HCT116 (cell line): ENCODE measurements around the gene DEFB112. TPM values are rescaled to one million over a fixed set of nuclear protein-coding genes. Genes with fewer than 3 reads are reported as not detected.

Experiments used
- ATAC-seq: fragments of 200-7000 bp; cut with Tn5 transposase; 2 replicates; pipeline ENCODE4 v1.9.1; 2020; ENCODE audit warnings: mild to moderate bottlenecking, moderate library complexity
- Bru-seq: library from RNA; stranded (reverse); fragments of 400-500 nt; gene quantifications from one replicate; lab custom pipeline; 2021; lab: Mats Ljungman, UMichigan
- BruChase-seq, 2 experiments: library from RNA; stranded (reverse); fragments of 400-500 nt; gene quantifications; one replicate each; lab custom pipeline; 2021; lab: Mats Ljungman, UMichigan
- BruUV-seq: library from RNA; stranded (reverse); fragments of 400-500 nt; replicated peaks from 2 replicates; lab custom pipeline; 2021; lab: Mats Ljungman, UMichigan
- CTCF ChIA-PET: fragments of 300-600 bp; sonication (Branson Sonifier 250); formaldehyde crosslinking; loops from one replicate; lab custom pipeline; 2021; ENCODE audit warnings: antibody characterized with exemption; lab: Charles Lee
- POLR2A ChIA-PET: fragments of 300-600, 350-600 bp; sonication (Branson Sonifier 250); formaldehyde crosslinking; loops from one replicate; lab custom pipeline; 2021; ENCODE audit warnings: antibody characterized with exemption; lab: Charles Lee
- RAD21 ChIA-PET, 2 experiments: fragments of 300-600 bp; sonication (Branson Sonifier 250); formaldehyde crosslinking; loops; one replicate each; lab custom pipeline; 2023; ENCODE audit warnings: low total read pairs in 2 of 2; ENCODE audit not compliant: uncharacterized antibody in 2 of 2, unreplicated experiment in 2 of 2, low non-redundant PET in 1 of 2; lab: Charles Lee
- DNase-seq: peaks from one replicate; pipeline ENCODE4 v3.0.0-alpha.2; 2010; ENCODE audit warnings: low read depth, low spot score
- H2AFZ ChIP-seq: fragments of 200-600 bp; shearing (Covaris generic), sonication (generic); 2 replicates; pipeline ENCODE4 v1.6.1; 2017; ENCODE audit warnings: low read depth, mixed run types, mixed read lengths, antibody characterized with exemption, low read length; ENCODE audit not compliant: poor library complexity, severe bottlenecking
- H3K27ac ChIP-seq: 2 replicates; pipeline ENCODE4 v1.5.1; 2012; ENCODE audit warnings: low read depth, low read length
- H3K27me3 ChIP-seq: fragments of 200-600 bp; sonication (generic); 2 replicates; pipeline ENCODE4 v1.6.1; 2016; ENCODE audit warnings: mixed run types, low read length, mixed read lengths; ENCODE audit not compliant: insufficient read depth
- H3K36me3 ChIP-seq, 2 experiments: fragments of 200-500 bp in 1 of 2; fragments of 200-600 bp in 1 of 2; sonication (Bioruptor generic) in 1 of 2; sonication (generic) in 1 of 2; 2 replicates each; pipeline versions ENCODE4 v1.5.1 to v1.6.1; 2014 to 2016; ENCODE audit warnings: low read length in 2 of 2, inconsistent platforms in 1 of 2, mixed read lengths in 1 of 2, mixed run types in 1 of 2; ENCODE audit not compliant: insufficient read depth in 2 of 2, control insufficient read depth in 1 of 2
- H3K4me1 ChIP-seq, 2 experiments: fragments of 200-600 bp in 1 of 2; sonication (generic) in 1 of 2; 2 replicates each; pipeline versions ENCODE4 v1.5.1 to v1.6.1; 2012 to 2017; ENCODE audit warnings: low read length in 2 of 2, inconsistent platforms in 1 of 2, mild to moderate bottlenecking in 1 of 2, mixed read lengths in 1 of 2, mixed run types in 1 of 2, moderate library complexity in 1 of 2; ENCODE audit not compliant: insufficient read depth in 2 of 2, control insufficient read depth in 1 of 2
- H3K4me2 ChIP-seq: fragments of 200-600 bp; sonication (generic); 2 replicates; pipeline ENCODE4 v1.6.1; 2017; ENCODE audit warnings: mixed run types, low read length, mixed read lengths
- H3K4me3 ChIP-seq, 2 experiments: fragments of 200-600 bp in 1 of 2; sonication (generic) in 1 of 2; replicated peaks in 1 of 2; 2 replicates each; pipeline ENCODE4 v1.5.1; 2011 to 2016; ENCODE audit warnings: low read length in 2 of 2, control low read depth in 1 of 2, low read depth in 1 of 2, mild to moderate bottlenecking in 1 of 2, mixed read lengths in 1 of 2, mixed run types in 1 of 2
- H3K79me2 ChIP-seq: fragments of 200-600 bp; sonication (generic); 2 replicates; pipeline ENCODE4 v1.6.1; 2017; ENCODE audit warnings: mild to moderate bottlenecking, mixed run types, low read length, moderate library complexity, mixed read lengths; ENCODE audit not compliant: insufficient read depth
- H3K9ac ChIP-seq: fragments of 200-600 bp; sonication (generic); 2 replicates; pipeline ENCODE4 v1.6.1; 2016; ENCODE audit warnings: low read length, mixed read lengths
- H3K9me2 ChIP-seq: fragments of 200-600 bp; sonication (generic), shearing (Covaris generic); 2 replicates; pipeline ENCODE4 v1.6.1; 2017; ENCODE audit warnings: mixed run types, mild to moderate bottlenecking, moderate library complexity; ENCODE audit not compliant: insufficient read depth
- H3K9me3 ChIP-seq, 2 experiments: fragments of 200-500 bp in 1 of 2; fragments of 200-600 bp in 1 of 2; sonication (Bioruptor generic) in 1 of 2; sonication (generic) in 1 of 2; 2 replicates each; pipeline ENCODE4 v1.6.1; 2014 to 2017; ENCODE audit warnings: low read length in 2 of 2, mixed read lengths in 2 of 2, inconsistent platforms in 1 of 2, low read depth in 1 of 2, mild to moderate bottlenecking in 1 of 2, mixed run types in 1 of 2, moderate library complexity in 1 of 2; ENCODE audit not compliant: control insufficient read depth in 1 of 2, insufficient read depth in 1 of 2
- H4K20me1 ChIP-seq: fragments of 200-600 bp; sonication (generic), shearing (Covaris generic); 2 replicates; pipeline ENCODE4 v1.6.1; 2017; ENCODE audit warnings: mixed run types, mild to moderate bottlenecking, moderate library complexity; ENCODE audit not compliant: insufficient read depth
- EGR1 ChIP-seq: IDR thresholded peaks from 2 replicates; pipeline ENCODE4 v1.6.1; 2012; ENCODE audit warnings: low read depth
- EZH2 ChIP-seq: fragments of 200-600 bp; sonication (generic); IDR thresholded peaks from 2 replicates; pipeline ENCODE4 v1.6.1; 2017; ENCODE audit warnings: antibody characterized with exemption, mixed run types
- JUND ChIP-seq: IDR thresholded peaks from 2 replicates; pipeline ENCODE4 v1.6.1; 2012
- TCF7L2 ChIP-seq: IDR thresholded peaks from 2 replicates; pipeline ENCODE4 v1.7.0; 2011; ENCODE audit warnings: borderline replicate concordance, inconsistent platforms; ENCODE audit not compliant: insufficient read depth, insufficient read length; ENCODE audit errors: extremely low read depth
- ZFX ChIP-seq: fragments of 450-650 bp; IDR thresholded peaks from 2 replicates; pipeline ENCODE4 v1.6.1; 2017
- intact Hi-C: fragments of 100-400 bp; cut with micrococcal nuclease; formaldehyde crosslinking; loops from 2 replicates; pipeline ENCODE4 v1.10.0; 2022
- long read RNA-seq: library from polyadenylated mRNA; unstranded; transcript quantifications from one replicate; pipeline ENCODE4 v2.0.0, GENCODE V29; 2021; ENCODE audit not compliant: unreplicated experiment
- polyA plus RNA-seq: library from polyadenylated mRNA; unstranded; fragments of >200 nt; gene quantifications from 2 replicates; pipeline ENCODE4 v1.2.1, GENCODE V29; 2012; ENCODE audit warnings: missing spikeins
- total RNA-seq: library from RNA; stranded (reverse); gene quantifications from one replicate; pipeline ENCODE4 v1.2.1, GENCODE V29; 2021; ENCODE audit not compliant: unreplicated experiment

Gene DEFB112
- total RNA-seq (not detected), Bru-seq, nascent RNA (not detected), BruChase-seq, experiment 1, labeled RNA remaining after a 6-hour chase (not detected), BruChase-seq, experiment 2, labeled RNA remaining after a 2-hour chase (not detected)
- polyA plus RNA-seq, result not detected in 2 replicates
- long read RNA-seq, result 0 reads

DNA sequence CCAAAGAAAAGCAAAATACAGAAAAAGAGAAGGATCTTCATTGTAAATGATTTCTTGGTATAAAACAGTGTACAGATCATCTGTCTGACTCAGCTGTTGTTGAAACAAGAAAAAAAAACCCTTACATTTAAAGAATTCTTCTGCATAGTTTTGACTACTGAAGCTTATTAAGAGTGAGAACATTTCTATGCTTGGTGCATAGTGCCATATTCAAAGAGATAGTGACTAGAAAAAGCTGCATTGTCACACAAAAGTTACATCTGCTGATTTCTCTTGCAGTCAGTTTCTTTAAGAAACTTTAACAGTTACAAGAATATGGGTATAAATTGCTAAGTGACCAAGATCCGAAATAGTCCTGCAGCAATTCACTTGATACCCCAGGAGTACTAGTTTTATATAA, at the start of gene DEFB112:
Gene DEFB112, minus strand, starts transcription at position 101 of the 400 bp plus-strand sequence. Its CDS starts 60 bp downstream, at position 41.
- Histone ChIP-seq H3K9ac (no peak within 1 kb of the TSS), H4K20me1 (no peaks in the 10 kb centered on the region), H3K27me3 (no peaks in the 10 kb centered on the region), H3K27ac (no peak within 1 kb of the TSS), H3K9me2 (no peaks in the 10 kb centered on the region), H3K36me3 (no peaks in the 10 kb centered on the region), H3K4me3 (no peak within 1 kb of the TSS), H3K4me1 (no peaks in the 10 kb centered on the region), H3K79me2 (no peaks in the 10 kb centered on the region), H3K4me2 (no peak within 1 kb of the TSS), H3K9me3 (no peaks in the 10 kb centered on the region), H2AFZ (no peak within 1 kb of the TSS)
- ATAC-seq (no peak), DNase-seq (no peak)
- ChIA-PET POLR2A (no interaction called here), CTCF (interaction anchor here (1.4 kb wide), 1 partner anchor 10 kb away, joined by 4 read pairs; no protein-coding TSS in a partner anchor), RAD21 (no interaction called here)
- intact Hi-C loops, result no loop called here
- BruUV-seq, result no TSS peak
- no peak for TF ChIP-seq TCF7L2
- no peak for TF ChIP-seq EZH2
- no peak for TF ChIP-seq JUND
- TF ChIP-seq ZFX, result no peak

DNA sequence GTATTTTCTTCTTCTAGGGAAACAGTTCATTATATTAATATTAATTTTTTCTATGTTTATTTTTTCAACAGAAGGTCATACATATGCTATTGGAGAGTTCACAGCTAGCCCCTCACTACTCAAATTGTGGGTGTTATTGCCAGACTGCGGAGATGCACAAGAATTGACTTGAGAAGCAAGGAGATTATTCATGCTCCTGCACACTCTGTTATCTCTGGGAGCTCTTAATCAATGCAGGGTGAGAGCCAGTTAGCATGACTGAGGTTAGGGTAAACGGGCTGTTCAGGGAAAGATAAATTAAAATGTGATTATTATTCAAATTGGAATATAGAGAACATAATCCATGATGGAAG, 48.9 kb upstream of the DEFB112 start:
- no peaks in the 10 kb centered on the region for H3K9me3 ChIP-seq
- H3K36me3 ChIP-seq, result no peaks in the 10 kb centered on the region
- no peak for ATAC-seq
- ChIA-PET RAD21 (no interaction called here), CTCF (no interaction called here), POLR2A (no interaction called here)
- H3K9me2 ChIP-seq, result no peaks in the 10 kb centered on the region
- H2AFZ ChIP-seq, result no peak overlapping the region
- H4K20me1 ChIP-seq, result no peaks in the 10 kb centered on the region
- no peak overlapping the region for H3K4me2 ChIP-seq
- intact Hi-C loops, result no loop called here
- no peaks in the 10 kb centered on the region for H3K4me1 ChIP-seq
- TF ChIP-seq ZFX (no peak), EGR1 (no peak)
- DNase-seq, result no peak
- no peaks in the 10 kb centered on the region for H3K27me3 ChIP-seq
- no peak overlapping the region for H3K9ac ChIP-seq
- H3K27ac ChIP-seq, result no peak overlapping the region
- no peak overlapping the region for H3K4me3 ChIP-seq
- no peaks in the 10 kb centered on the region for H3K79me2 ChIP-seq
- no TSS peak for BruUV-seq
